Muscle layer of duodenum (tissue), 2 donors: Measurements from ENCODE around the gene KLRF1.

ENCODE experiments used
- H3K27ac ChIP-seq: one replicate; pipeline ENCODE4 v1.7.0; 2013; ENCODE audit warnings: mild to moderate bottlenecking, low read length
- H3K27me3 ChIP-seq: one replicate; pipeline ENCODE4 v1.7.0; 2013; ENCODE audit warnings: low read depth, mild to moderate bottlenecking, control low read depth, low read length
- H3K36me3 ChIP-seq, 2 donors: one replicate each; pipeline ENCODE4 v1.7.0; 2013; ENCODE audit warnings: low read length in 2 of 2, control low read depth in 1 of 2, mild to moderate bottlenecking in 1 of 2; ENCODE audit not compliant: insufficient read depth in 2 of 2, control insufficient read depth in 1 of 2
- H3K4me1 ChIP-seq, 2 donors: one replicate each; pipeline ENCODE4 v1.7.0; 2013; ENCODE audit warnings: low read length in 2 of 2, mild to moderate bottlenecking in 2 of 2, control low read depth in 1 of 2, moderate library complexity in 1 of 2; ENCODE audit not compliant: insufficient read depth in 2 of 2, control insufficient read depth in 1 of 2
- H3K4me3 ChIP-seq, 2 donors: one replicate each; pipeline ENCODE4 v1.7.0; 2013; ENCODE audit warnings: low read length in 2 of 2, low read depth in 1 of 2, mild to moderate bottlenecking in 1 of 2
- H3K9me3 ChIP-seq, 2 donors: one replicate each; pipeline ENCODE4 v1.7.0; 2013; ENCODE audit warnings: low read length in 2 of 2, control low read depth in 1 of 2, mild to moderate bottlenecking in 1 of 2; ENCODE audit not compliant: control insufficient read depth in 1 of 2
- donor health status: healthy.

The KLRF1 gene

DNA sequence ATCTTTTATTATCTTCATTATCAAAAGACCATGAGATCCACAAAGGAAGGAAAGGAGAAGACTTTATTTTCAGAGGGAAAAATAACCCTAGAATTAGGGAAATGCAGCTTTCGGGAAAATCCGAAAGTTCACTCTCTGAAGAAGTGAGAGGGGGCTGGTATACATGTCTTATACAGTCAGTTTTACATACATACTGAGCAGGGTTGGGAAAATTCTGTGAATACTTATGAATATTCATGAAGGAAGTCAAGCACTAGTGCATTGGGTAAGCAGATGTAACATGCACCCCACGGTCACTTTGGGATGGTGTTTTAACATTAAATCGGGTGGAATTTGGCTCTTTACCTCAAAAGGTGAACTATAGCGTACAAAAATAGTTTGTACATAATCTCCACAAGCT is 15.7 kb upstream of the KLRF1 start:
- H3K9me3 ChIP-seq, result no peaks in the 10 kb centered on the region
- H3K27me3 ChIP-seq, result no peaks in the 10 kb centered on the region
- H3K4me3 ChIP-seq, result no peak overlapping the region
- no peak overlapping the region for H3K27ac ChIP-seq
- no peaks in the 10 kb centered on the region for H3K36me3 ChIP-seq
- H3K4me1 ChIP-seq, result no peaks in the 10 kb centered on the region

DNA sequence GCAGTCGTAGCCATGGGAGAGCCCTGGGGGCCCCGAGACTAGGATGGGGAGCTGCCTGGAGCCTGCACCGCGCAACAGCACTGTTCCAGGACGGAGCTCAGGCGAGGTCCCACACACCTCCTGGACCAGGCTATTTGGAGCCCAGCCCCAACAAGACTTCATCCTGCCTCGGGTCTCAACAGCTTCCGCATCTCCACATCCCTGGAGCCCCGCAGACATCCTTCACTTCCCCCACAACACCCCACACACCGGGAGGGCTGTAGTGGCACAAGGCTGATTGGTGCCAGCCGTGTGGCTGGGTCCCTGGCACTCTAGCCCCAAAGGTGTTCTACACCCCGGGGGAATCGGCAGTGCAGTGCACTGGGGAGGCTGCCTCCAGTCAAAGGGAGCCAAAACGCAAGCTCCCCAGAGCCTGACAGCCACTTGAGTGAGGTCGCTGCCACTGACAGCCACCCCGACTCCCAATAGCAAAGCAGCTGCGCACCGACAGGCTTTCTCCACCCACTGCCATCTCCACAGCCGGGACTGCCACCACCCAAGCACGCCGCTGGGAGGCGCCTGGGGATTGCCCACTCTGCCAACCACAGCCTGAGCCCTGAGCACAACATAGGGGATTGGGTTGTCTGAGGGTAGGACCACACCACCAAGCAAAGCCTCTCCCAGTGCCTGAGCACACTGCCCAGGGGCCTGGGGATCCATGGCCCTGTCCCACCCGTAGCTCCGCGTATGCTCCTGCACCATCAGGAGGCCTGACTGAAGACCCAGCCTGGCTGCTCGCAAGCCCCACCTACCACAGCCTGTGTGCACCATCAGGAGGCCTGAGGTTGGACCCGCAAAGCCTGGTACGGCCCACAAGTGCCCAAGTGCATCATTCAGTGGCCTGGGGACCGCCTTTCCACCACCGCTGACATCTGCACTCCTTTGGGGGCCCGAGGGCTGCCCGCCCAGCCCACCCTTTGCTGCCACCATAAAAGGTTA is 13.2 kb upstream of the KLRF1 start:
- no peaks in the 10 kb centered on the region for H3K4me1 ChIP-seq
- no peaks in the 10 kb centered on the region for H3K9me3 ChIP-seq
- H3K27me3 ChIP-seq, result no peaks in the 10 kb centered on the region
- no peaks in the 10 kb centered on the region for H3K36me3 ChIP-seq
- peak overlapping the region; percentile 33 to 52 for H3K4me3 ChIP-seq
- no peak overlapping the region for H3K27ac ChIP-seq

DNA sequence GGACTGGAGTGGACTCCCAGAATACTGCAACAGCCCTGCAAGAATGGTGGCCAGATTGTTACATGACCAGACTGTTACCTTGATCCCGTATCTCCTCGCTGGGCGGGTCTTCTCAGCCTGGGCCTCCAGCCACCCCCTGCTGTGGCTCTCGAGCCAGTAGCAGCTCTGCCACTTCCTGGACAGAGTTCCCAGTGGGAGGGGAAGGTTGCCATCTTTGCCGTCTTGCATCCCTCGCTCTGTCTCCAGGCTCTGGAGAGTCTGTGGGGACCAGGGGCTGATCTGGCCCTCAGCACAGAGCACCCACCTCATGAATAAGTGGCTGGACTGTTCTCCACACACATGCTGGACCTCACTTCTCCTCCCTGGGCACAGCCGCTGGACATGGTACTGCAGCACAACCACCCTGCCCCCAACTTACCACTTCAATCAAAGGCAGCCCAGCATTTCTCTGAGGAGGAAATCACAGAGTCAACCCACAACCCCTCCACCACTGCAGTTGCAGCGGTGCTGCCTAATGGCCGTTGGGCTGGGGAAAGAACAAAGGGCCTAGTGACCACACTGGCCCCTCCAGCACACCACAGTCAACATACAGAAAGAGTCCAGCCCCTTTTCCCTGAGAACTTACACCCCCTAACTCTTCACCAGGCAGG is 6.9 kb upstream of the KLRF1 start:
- H3K27ac ChIP-seq, result no peak overlapping the region
- H3K9me3 ChIP-seq, result no peaks in the 10 kb centered on the region
- no peaks in the 10 kb centered on the region for H3K36me3 ChIP-seq
- H3K4me3 ChIP-seq, result no peak overlapping the region
- no peaks in the 10 kb centered on the region for H3K4me1 ChIP-seq
- H3K27me3 ChIP-seq, result no peaks in the 10 kb centered on the region

DNA sequence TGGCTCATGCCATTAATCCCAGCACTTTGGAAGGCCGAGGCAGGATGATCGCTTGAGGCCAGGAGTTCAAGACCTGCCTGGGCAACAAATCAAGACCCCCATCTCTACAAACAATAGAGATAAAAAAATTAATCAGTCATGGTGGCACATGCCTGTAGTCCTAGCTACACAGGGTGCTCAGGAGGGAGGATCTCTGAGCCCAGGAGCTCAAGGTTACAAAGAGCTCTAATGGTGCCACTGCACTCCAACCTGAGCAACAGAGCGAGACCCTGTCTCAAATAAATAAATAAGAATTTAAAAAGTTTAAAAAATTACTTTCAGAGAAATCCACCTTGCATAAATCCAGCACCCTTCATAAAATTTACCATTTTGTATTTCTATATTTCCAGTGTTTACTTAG is 2.2 kb downstream of the KLRF1 start:
- Histone ChIP-seq H3K27ac (no peak overlapping the region), H3K27me3 (no peaks in the 10 kb centered on the region), H3K36me3 (no peaks in the 10 kb centered on the region)

DNA sequence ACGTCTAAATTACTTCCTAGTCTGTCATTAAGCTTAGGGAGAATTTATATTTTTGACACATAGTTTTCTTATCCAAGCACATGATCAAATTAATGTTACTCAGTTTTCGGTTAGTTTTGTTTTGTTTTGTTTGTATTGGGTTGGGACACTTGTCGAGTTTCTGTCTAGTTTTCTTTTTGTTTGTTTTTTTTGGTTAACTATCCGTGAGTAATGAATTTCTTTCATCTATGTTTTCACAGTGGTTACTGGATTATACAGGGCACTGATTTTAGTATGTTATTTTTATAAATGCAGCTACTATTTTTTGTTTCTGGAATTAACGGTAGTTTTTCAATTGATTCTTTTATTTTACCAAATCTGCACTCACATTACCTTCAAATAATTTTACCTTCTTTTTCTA is 2.7 kb downstream of the KLRF1 start:
- H3K4me3 ChIP-seq, result no peak overlapping the region

More for the DNA sequence above, 2.2 kb downstream of the KLRF1 start:
- Histone ChIP-seq H3K4me3 (no peak overlapping the region), H3K4me1 (no peaks in the 10 kb centered on the region), H3K9me3 (no peaks in the 10 kb centered on the region)

DNA sequence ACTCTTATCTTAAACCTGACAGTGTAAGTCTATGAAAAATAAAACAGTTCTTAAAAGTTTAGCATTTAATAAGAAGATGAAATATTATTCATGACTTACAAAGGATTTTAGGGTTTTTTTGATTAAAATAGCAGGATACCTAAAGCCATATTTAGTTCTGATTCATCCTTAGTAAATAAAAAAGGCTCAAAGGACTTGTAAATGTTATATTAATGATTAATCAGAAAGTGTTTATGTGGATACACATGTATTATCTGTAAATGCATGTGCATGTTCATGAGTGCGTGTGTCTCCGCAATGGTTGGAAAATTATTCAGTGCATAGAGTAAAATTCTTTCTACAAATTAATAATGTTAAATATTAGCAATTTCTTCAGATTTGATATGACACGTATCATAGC is 4.4 kb downstream of the KLRF1 start:
- H3K4me1 ChIP-seq, result no peaks in the 10 kb centered on the region
- no peaks in the 10 kb centered on the region for H3K36me3 ChIP-seq
- no peaks in the 10 kb centered on the region for H3K27me3 ChIP-seq
- H3K27ac ChIP-seq, result no peak overlapping the region
- H3K4me3 ChIP-seq, result no peak overlapping the region
- no peaks in the 10 kb centered on the region for H3K9me3 ChIP-seq

More for the DNA sequence above, 2.7 kb downstream of the KLRF1 start:
- no peaks in the 10 kb centered on the region for H3K36me3 ChIP-seq
- no peak overlapping the region for H3K27ac ChIP-seq
- no peaks in the 10 kb centered on the region for H3K4me1 ChIP-seq
- H3K9me3 ChIP-seq, result no peaks in the 10 kb centered on the region
- no peaks in the 10 kb centered on the region for H3K27me3 ChIP-seq

DNA sequence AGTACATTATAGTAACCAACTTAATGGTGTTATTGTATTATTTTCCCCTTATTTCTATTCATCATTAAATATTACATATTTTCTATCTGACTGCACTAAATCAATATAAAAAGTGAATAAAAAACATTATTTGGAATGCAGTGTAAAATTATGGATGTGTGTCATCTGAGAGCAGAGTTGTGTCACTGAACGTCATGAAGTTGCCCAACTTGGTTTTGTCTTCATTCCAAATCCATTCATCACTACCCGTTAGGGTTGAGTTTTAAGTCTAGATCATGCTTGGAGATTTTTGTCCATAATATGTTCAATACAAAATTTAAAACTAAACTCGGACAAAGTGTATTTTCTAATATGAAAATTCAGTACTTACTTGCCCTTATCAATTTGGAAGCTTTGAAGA is 16.1 kb downstream of the KLRF1 start:
- H3K4me3 ChIP-seq, result no peak overlapping the region
- H3K27ac ChIP-seq, result no peak overlapping the region
- H3K27me3 ChIP-seq, result no peaks in the 10 kb centered on the region
- no peaks in the 10 kb centered on the region for H3K36me3 ChIP-seq
- peaks cover 0 to 2% of the 10 kb centered on the region in 2 donors for H3K9me3 ChIP-seq
- no peaks in the 10 kb centered on the region for H3K4me1 ChIP-seq

DNA sequence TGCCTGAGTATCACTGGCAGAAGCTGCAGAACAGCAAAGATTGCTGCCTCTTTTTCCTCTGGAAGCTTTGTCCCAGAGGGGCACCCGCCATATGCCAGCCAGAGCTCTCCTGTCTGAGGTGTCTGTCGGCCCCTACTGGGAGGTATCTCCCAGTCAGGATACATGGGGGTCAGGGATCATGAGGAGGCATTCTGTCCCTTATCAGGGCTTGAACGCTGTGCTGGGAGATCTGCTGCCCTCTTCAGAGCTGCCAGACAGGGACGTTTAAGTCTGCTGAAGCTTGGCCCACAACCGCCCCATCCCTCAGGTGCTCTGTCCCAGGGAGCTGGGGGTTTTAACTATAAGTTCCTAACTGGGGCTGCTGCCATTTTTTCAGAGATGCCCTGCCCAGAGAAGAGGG is 21.6 kb downstream of the KLRF1 start:
- Histone ChIP-seq H3K4me1 (no peaks in the 10 kb centered on the region), H3K27ac (no peak overlapping the region), H3K36me3 (peaks cover 4 to 10% of the 10 kb centered on the region in 2 donors), H3K27me3 (no peaks in the 10 kb centered on the region), H3K9me3 (peaks cover 0 to 8% of the 10 kb centered on the region in 2 donors), H3K4me3 (no peak overlapping the region)

DNA sequence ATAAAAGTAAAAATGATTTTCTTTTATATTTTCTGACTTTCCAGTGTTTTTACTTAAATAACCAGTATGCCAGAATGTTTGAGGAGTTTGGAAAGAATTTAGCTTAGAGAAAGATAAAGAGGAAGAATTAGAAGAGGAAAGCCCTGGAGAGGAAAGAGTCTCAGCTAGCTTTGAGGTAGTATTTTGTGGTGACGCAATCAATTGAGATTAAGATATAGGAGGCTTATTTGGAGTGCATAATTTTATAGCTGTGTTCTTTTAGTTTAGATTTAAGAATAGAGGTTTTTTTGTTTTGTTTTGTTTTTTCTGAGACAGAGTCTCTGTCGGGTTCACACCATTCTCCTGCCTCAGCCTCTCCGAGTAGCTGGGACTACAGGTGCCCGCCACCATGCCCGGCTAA is 23.8 kb downstream of the KLRF1 start:
- Histone ChIP-seq H3K27me3 (no peaks in the 10 kb centered on the region), H3K4me1 (no peaks in the 10 kb centered on the region), H3K36me3 (peaks cover 4 to 10% of the 10 kb centered on the region in 2 donors), H3K4me3 (no peak overlapping the region), H3K9me3 (peaks cover 0 to 8% of the 10 kb centered on the region in 2 donors), H3K27ac (no peak overlapping the region)

DNA sequence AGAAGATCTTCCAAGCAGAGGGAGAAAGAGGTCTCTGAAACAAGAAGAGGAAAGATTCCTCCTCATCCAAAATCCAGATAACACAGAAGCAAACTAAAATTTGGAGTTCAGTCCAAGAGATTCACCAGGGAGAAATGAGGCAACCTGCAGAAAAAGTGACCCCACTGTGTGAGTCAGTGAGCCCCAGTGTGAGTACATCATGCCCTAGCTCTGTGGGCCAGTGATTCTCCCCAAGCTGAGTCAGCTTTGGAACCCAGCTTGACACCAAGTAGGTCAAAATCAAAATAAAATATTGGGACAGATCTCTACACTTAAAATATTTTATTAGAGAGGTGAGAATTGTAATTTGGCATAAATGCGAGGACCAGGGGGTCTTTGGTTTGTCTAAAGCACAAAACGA is 24.6 kb downstream of the KLRF1 start:
- Histone ChIP-seq H3K4me1 (no peaks in the 10 kb centered on the region), H3K9me3 (peaks cover 0 to 6% of the 10 kb centered on the region in 2 donors), H3K4me3 (no peak overlapping the region), H3K27ac (no peak overlapping the region), H3K36me3 (peaks cover 4 to 10% of the 10 kb centered on the region in 2 donors), H3K27me3 (no peaks in the 10 kb centered on the region)

DNA sequence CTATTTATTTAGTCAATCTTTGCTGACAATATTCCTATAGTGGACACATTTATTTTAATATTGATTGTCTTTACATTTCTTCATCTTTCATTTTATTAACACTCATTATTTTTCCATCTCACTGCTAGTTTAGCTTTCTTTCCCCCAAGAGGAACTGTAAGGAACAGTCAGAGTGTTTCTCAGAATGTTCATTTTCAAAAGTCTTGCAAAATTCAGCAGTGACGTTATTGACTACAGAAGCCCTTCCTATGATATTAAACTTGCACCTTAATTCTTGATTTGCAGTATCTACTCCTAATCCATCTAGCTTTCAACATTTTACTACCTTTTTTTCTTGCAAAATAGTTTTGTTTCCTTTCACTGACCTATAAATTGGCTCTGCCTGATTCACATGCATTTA is 28.9 kb downstream of the KLRF1 start:
- Histone ChIP-seq H3K4me1 (no peaks in the 10 kb centered on the region), H3K36me3 (peaks cover 4 to 10% of the 10 kb centered on the region in 2 donors), H3K4me3 (no peak overlapping the region), H3K27ac (no peak overlapping the region), H3K27me3 (no peaks in the 10 kb centered on the region), H3K9me3 (no peaks in the 10 kb centered on the region)
